HEK293 (cell line): Measurements from ENCODE around the gene ACOT12.
A peak's percentile ranks its signal among the peaks of the same experiment; 100 is the strongest.

Experiments
- CTCF ChIA-PET: fragments of 350-600 bp; formaldehyde crosslinking; extraction: SDS; loops from one replicate; lab custom pipeline; 2021; ENCODE audit warnings: antibody characterized with exemption; lab: Yijun Ruan, JAX
- POLR2A ChIA-PET: fragments of 300-600 bp; formaldehyde crosslinking; extraction: SDS; loops from one replicate; lab custom pipeline; 2020; ENCODE audit warnings: antibody characterized with exemption, inconsistent platforms; lab: Yijun Ruan, JAX
- H3K27ac ChIP-seq: fragments of 200-500 bp; sonication (Bioruptor generic); 2 replicates; pipeline ENCODE4 v1.5.1; 2014; ENCODE audit warnings: low read depth, low read length, control low read depth, inconsistent platforms; ENCODE audit errors: extremely low read depth
- H3K36me3 ChIP-seq, 2 experiments: fragments of 200-500 bp in 1 of 2; sonication (Bioruptor generic) in 1 of 2; 1 replicate in 1 of 2; 2 replicates in 1 of 2; pipeline ENCODE4 v1.5.1; 2014 to 2017; ENCODE audit warnings: inconsistent platforms in 2 of 2, low read length in 2 of 2; ENCODE audit not compliant: control insufficient read depth in 2 of 2, insufficient read depth in 1 of 2
- H3K4me1 ChIP-seq: fragments of 200-500 bp; sonication (Bioruptor generic); 2 replicates; pipeline ENCODE4 v1.5.1; 2014; ENCODE audit warnings: mild to moderate bottlenecking, low read length, inconsistent platforms; ENCODE audit not compliant: control insufficient read depth, insufficient read depth
- H3K4me3 ChIP-seq: 2 replicates; pipeline ENCODE4 v1.5.1; 2011; ENCODE audit warnings: low read depth, mild to moderate bottlenecking, control low read depth, low read length, moderate library complexity
- H3K9me3 ChIP-seq: fragments of 200-500 bp; sonication (Bioruptor generic); 2 replicates; pipeline ENCODE4 v1.5.1; 2014; ENCODE audit warnings: low read depth, low read length, inconsistent platforms; ENCODE audit not compliant: control insufficient read depth, insufficient read depth
- BCL11B ChIP-seq: fragments of 450-650 bp; formaldehyde crosslinking; IDR thresholded peaks from 2 replicates; pipeline ENCODE4 v1.5.1; 2016; ENCODE audit warnings: low read depth, missing biosample characterization, missing genetic modification characterization
- ELK4 ChIP-seq: IDR thresholded peaks from 2 replicates; pipeline ENCODE4 v1.6.1; 2011; ENCODE audit warnings: mild to moderate bottlenecking, low read depth, low read length, borderline replicate concordance
- GLIS1 ChIP-seq: fragments of 450-650 bp; formaldehyde crosslinking; IDR thresholded peaks from 2 replicates; pipeline ENCODE4 v1.5.1; 2016; ENCODE audit warnings: missing biosample characterization, missing genetic modification characterization
- PRDM1 ChIP-seq: fragments of 450-650 bp; formaldehyde crosslinking; IDR thresholded peaks from 2 replicates; pipeline ENCODE4; 2016; ENCODE audit warnings: missing biosample characterization, missing genetic modification characterization
- SCRT2 ChIP-seq: fragments of 450-650 bp; formaldehyde crosslinking; IDR thresholded peaks from 2 replicates; pipeline ENCODE4 v1.5.1; 2016; ENCODE audit warnings: missing biosample characterization, missing genetic modification characterization
- ZBTB26 ChIP-seq: fragments of 450-650 bp; formaldehyde crosslinking; optimal IDR thresholded peaks from 2 replicates; pipeline ENCODE3; 2016; ENCODE audit warnings: missing biosample characterization, mild to moderate bottlenecking, missing genetic modification characterization
- ZFP3 ChIP-seq: fragments of 450-650 bp; formaldehyde crosslinking; IDR thresholded peaks from 2 replicates; pipeline ENCODE4 v1.5.1; 2016; ENCODE audit warnings: low read depth, missing biosample characterization, missing genetic modification characterization
- ZNF10 ChIP-seq: fragments of 450-650 bp; formaldehyde crosslinking; IDR thresholded peaks from 2 replicates; pipeline ENCODE4 v1.5.1; 2017; ENCODE audit warnings: missing biosample characterization, missing genetic modification characterization
- ZNF18 ChIP-seq: fragments of 450-650 bp; formaldehyde crosslinking; IDR thresholded peaks from 2 replicates; pipeline ENCODE4 v1.5.1; 2016; ENCODE audit warnings: missing biosample characterization, missing genetic modification characterization
- ZNF24 ChIP-seq: fragments of 450-650 bp; formaldehyde crosslinking; IDR thresholded peaks from 2 replicates; pipeline ENCODE4 v1.5.1; 2016; ENCODE audit warnings: missing biosample characterization, missing genetic modification characterization
- ZNF248 ChIP-seq: fragments of 450-650 bp; formaldehyde crosslinking; IDR thresholded peaks from 2 replicates; pipeline ENCODE4 v1.5.1; 2017; ENCODE audit warnings: missing biosample characterization, missing genetic modification characterization
- ZNF280D ChIP-seq: fragments of 450-650 bp; formaldehyde crosslinking; IDR thresholded peaks from 2 replicates; pipeline ENCODE4 v1.5.1; 2016; ENCODE audit warnings: missing biosample characterization, missing genetic modification characterization
- ZNF423 ChIP-seq: fragments of 450-650 bp; formaldehyde crosslinking; IDR thresholded peaks from 2 replicates; pipeline ENCODE4 v1.5.1; 2016; ENCODE audit warnings: missing biosample characterization, missing genetic modification characterization
- ZNF518A ChIP-seq: fragments of 450-650 bp; formaldehyde crosslinking; conservative IDR thresholded peaks from 2 replicates; pipeline ENCODE4 v1.5.1; 2016; ENCODE audit warnings: low read depth, missing biosample characterization, missing genetic modification characterization
- ZNF621 ChIP-seq: fragments of 450-650 bp; formaldehyde crosslinking; IDR thresholded peaks from 2 replicates; pipeline ENCODE4 v1.5.1; 2017; ENCODE audit warnings: missing biosample characterization, missing genetic modification characterization
- ZNF677 ChIP-seq: fragments of 450-650 bp; IDR thresholded peaks from 2 replicates; pipeline ENCODE4 v1.5.0; 2018; ENCODE audit warnings: missing biosample characterization, mild to moderate bottlenecking, missing genetic modification characterization, moderate library complexity

Gene ACOT12

GRCh38 chr5:81428446-81428845 lies 34.5 kb upstream of the ACOT12 start:
- Histone ChIP-seq H3K4me1 (peaks cover 12% of the 10 kb centered on the region), H3K9me3 (no peaks in the 10 kb centered on the region)
- TF ChIP-seq ZBTB26 (tag by site-specific recombination) (no peak), SCRT2 (tag by site-specific recombination) (0 out of 2 replicates have a peak, but pooled peaks have one; percentile 36), ZNF423 (tag by site-specific recombination) (no peak)
- TF ChIP-seq, all 188 proteins: peak for 1
- POLR2A ChIA-PET = interaction anchor here (0.6 kb wide), 1 partner anchor 61 kb away, joined by 3 read pairs; no protein-coding TSS in a partner anchor
- Histone ChIP-seq H3K36me3 (no peaks in the 10 kb centered on the region), H3K4me3 (no peak overlapping the region), H3K27ac (no peak overlapping the region)
- CTCF ChIA-PET = interaction anchor here (0.6 to 1.0 kb wide), 2 partner anchors 97 to 428 kb away, joined by 3 to 4 read pairs; no protein-coding TSS in a partner anchor

- H3K4me3 ChIP-seq = no peak overlapping the region
- ChIA-PET CTCF (no interaction called here), POLR2A (no interaction called here)
- H3K27ac ChIP-seq = no peak overlapping the region
- TF ChIP-seq ELK4 = no peak
- no peak for TF ChIP-seq GLIS1 (tag by site-specific recombination)
- TF ChIP-seq ZNF621 (tag by site-specific recombination) = no peak
- no peak for TF ChIP-seq PRDM1 (tag by site-specific recombination)
- TF ChIP-seq ZNF24 = no peak
- TF ChIP-seq ZNF10 (tag by site-specific recombination) = no peak
- no peak for TF ChIP-seq ZNF248
- TF ChIP-seq ZNF423 (tag by site-specific recombination) = no peak
- no peak for TF ChIP-seq ZNF677 (tag by site-specific recombination)
- no peak for TF ChIP-seq ZFP3 (tag by site-specific recombination)
- TF ChIP-seq BCL11B = no peak
- no peaks in the 10 kb centered on the region for H3K9me3 ChIP-seq
- no peaks in the 10 kb centered on the region for H3K36me3 ChIP-seq
- H3K4me1 ChIP-seq = peaks cover 18% of the 10 kb centered on the region
Measured at GRCh38 chr5:81427566-81427965, 33.6 kb upstream of the ACOT12 start.

GRCh38 chr5:81426359-81427030 lies 32.6 kb upstream of the ACOT12 start:
- no peak overlapping the region for H3K27ac ChIP-seq
- H3K9me3 ChIP-seq = no peaks in the 10 kb centered on the region
- peaks cover 19% of the 10 kb centered on the region for H3K4me1 ChIP-seq
- no peaks in the 10 kb centered on the region for H3K36me3 ChIP-seq
- ChIA-PET POLR2A (no interaction called here), CTCF (interaction anchor here (0.5 to 3.8 kb wide), 14 partner anchors 16 to 1325 kb away, joined by 3 to 26 read pairs (median 3); no protein-coding TSS in a partner anchor)
- no peak overlapping the region for H3K4me3 ChIP-seq
- TF ChIP-seq ZNF280D (tag by site-specific recombination) (no peak), PRDM1 (tag by site-specific recombination) (no peak), ZBTB26 (tag by site-specific recombination) (no peak), ZNF18 (tag by site-specific recombination) (no peak), ZNF518A (tag by site-specific recombination) (no peak)
